OCI-LY7 (cell line): Measurements from ENCODE around the gene BRD7. TPM values are rescaled to one million over a fixed set of nuclear protein-coding genes. Genes with fewer than 3 reads are reported as not detected.

Experiments
- BruUV-seq: library from RNA; stranded (reverse); fragments of 400-500 nt; replicated peaks from 2 replicates; lab custom pipeline; 2021; lab: Mats Ljungman, UMichigan
- CTCF ChIA-PET: fragments of 300-600 bp; sonication (Branson Sonifier 250); formaldehyde crosslinking; loops from one replicate; lab custom pipeline; 2022; ENCODE audit warnings: antibody characterized with exemption; ENCODE audit not compliant: unreplicated experiment; lab: Charles Lee
- POLR2A ChIA-PET: fragments of 300-600 bp; sonication (Branson Sonifier 250); formaldehyde crosslinking; loops from one replicate; lab custom pipeline; 2022; ENCODE audit warnings: antibody characterized with exemption; lab: Charles Lee
- DNase-seq: peaks from one replicate; pipeline ENCODE4 v3.0.0-alpha.2; 2015; ENCODE audit warnings: low spot score
- H2AFZ ChIP-seq: fragments of 200-600 bp; sonication (generic), shearing (Covaris generic); 2 replicates; pipeline ENCODE4 v1.6.1; 2014; ENCODE audit warnings: mild to moderate bottlenecking, antibody characterized with exemption, low read length, moderate library complexity
- H3K27ac ChIP-seq: fragments of 200-600 bp; sonication (generic); 2 replicates; pipeline ENCODE4 v1.5.1; 2014; ENCODE audit warnings: mixed run types, low read depth, mild to moderate bottlenecking, moderate library complexity, low read length, inconsistent platforms; ENCODE audit not compliant: poor library complexity, severe bottlenecking
- H3K36me3 ChIP-seq: fragments of 200-600 bp; sonication (generic); 2 replicates; pipeline ENCODE4 v1.6.1; 2014; ENCODE audit warnings: mild to moderate bottlenecking, antibody characterized with exemption, low read length, moderate library complexity, mixed read lengths; ENCODE audit not compliant: insufficient read depth
- H3K4me1 ChIP-seq: fragments of 200-600 bp; sonication (generic); 2 replicates; pipeline ENCODE4 v1.5.1; 2014; ENCODE audit warnings: mild to moderate bottlenecking, low read length; ENCODE audit not compliant: insufficient read depth, poor library complexity, severe bottlenecking
- H3K4me2 ChIP-seq: fragments of 200-600 bp; sonication (generic); 2 replicates; pipeline ENCODE4 v1.6.1; 2014; ENCODE audit warnings: mild to moderate bottlenecking, low read length
- H3K4me3 ChIP-seq: fragments of 200-600 bp; sonication (generic); 2 replicates; pipeline ENCODE4 v1.5.1; 2014; ENCODE audit warnings: mild to moderate bottlenecking, low read depth, low read length; ENCODE audit not compliant: poor library complexity, severe bottlenecking
- H3K79me2 ChIP-seq: fragments of 200-600 bp; sonication (generic); 2 replicates; pipeline ENCODE4 v1.6.1; 2016; ENCODE audit warnings: low read depth, mild to moderate bottlenecking, low read length, moderate library complexity, mixed read lengths; ENCODE audit not compliant: insufficient read depth
- H3K9me2 ChIP-seq: fragments of 200-600 bp; sonication (generic); 2 replicates; pipeline ENCODE4 v1.6.1; 2016; ENCODE audit warnings: mild to moderate bottlenecking, low read length, mixed read lengths; ENCODE audit not compliant: insufficient read depth
- H3K9me3 ChIP-seq: fragments of 200-600 bp; sonication (generic); 2 replicates; pipeline ENCODE4 v1.6.1; 2014; ENCODE audit warnings: mild to moderate bottlenecking, mixed run types, low read length, mixed read lengths
- H4K20me1 ChIP-seq: fragments of 200-600 bp; sonication (generic); 2 replicates; pipeline ENCODE4 v1.6.1; 2014; ENCODE audit warnings: mild to moderate bottlenecking, antibody characterized with exemption, low read length, moderate library complexity, mixed read lengths; ENCODE audit not compliant: insufficient read depth
- EZH2phosphoT487 ChIP-seq: fragments of 200-600 bp; sonication (generic); IDR thresholded peaks from 2 replicates; pipeline ENCODE4 v1.6.1; 2018; ENCODE audit warnings: low read depth, borderline replicate concordance, mild to moderate bottlenecking, mixed run types, antibody characterized with exemption, low read length, moderate library complexity, mixed read lengths
- intact Hi-C: fragments of 100-400 bp; cut with micrococcal nuclease; formaldehyde crosslinking; loops from one replicate; pipeline ENCODE4 v1.10.0; 2022; ENCODE audit not compliant: unreplicated experiment
- total RNA-seq, 2 experiments: library from RNA; depleted of rRNA in 1 of 2; stranded (reverse); fragments of >200 nt in 1 of 2; shearing (Covaris generic) in 1 of 2; gene quantifications; 2 replicates each; pipeline ENCODE4 v1.2.3, GENCODE V29; 2014 to 2022
- TF ChIP-seq, protein P1 (sequence below): fragments of 200-600 bp; sonication (generic); conservative IDR thresholded peaks from 2 replicates; pipeline ENCODE4 v1.5.1; 2014; ENCODE audit warnings: mild to moderate bottlenecking, antibody characterized with exemption, low read length, moderate library complexity, mixed read lengths

Gene BRD7
- total RNA-seq, 2 experiments from 2014 or later, result 78.5 to 105 TPM

- Histone ChIP-seq H3K4me2 (no peak overlapping the region), H3K27ac (no peak overlapping the region), H3K9me3 (no peaks in the 10 kb centered on the region), H3K36me3 (peaks cover 20% of the 10 kb centered on the region), H2AFZ (no peak overlapping the region), H3K79me2 (no peaks in the 10 kb centered on the region), H3K9me2 (no peaks in the 10 kb centered on the region), H3K4me1 (no peaks in the 10 kb centered on the region), H3K4me3 (no peak overlapping the region), H4K20me1 (no peaks in the 10 kb centered on the region; the same call in 1 of the 2 replicates)
- ChIA-PET CTCF (no interaction called here), POLR2A (no interaction called here)
- no peak for DNase-seq
- TF ChIP-seq, protein P1, sequence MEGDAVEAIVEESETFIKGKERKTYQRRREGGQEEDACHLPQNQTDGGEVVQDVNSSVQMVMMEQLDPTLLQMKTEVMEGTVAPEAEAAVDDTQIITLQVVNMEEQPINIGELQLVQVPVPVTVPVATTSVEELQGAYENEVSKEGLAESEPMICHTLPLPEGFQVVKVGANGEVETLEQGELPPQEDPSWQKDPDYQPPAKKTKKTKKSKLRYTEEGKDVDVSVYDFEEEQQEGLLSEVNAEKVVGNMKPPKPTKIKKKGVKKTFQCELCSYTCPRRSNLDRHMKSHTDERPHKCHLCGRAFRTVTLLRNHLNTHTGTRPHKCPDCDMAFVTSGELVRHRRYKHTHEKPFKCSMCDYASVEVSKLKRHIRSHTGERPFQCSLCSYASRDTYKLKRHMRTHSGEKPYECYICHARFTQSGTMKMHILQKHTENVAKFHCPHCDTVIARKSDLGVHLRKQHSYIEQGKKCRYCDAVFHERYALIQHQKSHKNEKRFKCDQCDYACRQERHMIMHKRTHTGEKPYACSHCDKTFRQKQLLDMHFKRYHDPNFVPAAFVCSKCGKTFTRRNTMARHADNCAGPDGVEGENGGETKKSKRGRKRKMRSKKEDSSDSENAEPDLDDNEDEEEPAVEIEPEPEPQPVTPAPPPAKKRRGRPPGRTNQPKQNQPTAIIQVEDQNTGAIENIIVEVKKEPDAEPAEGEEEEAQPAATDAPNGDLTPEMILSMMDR, result no peak
- no peak for TF ChIP-seq EZH2phosphoT487
- intact Hi-C loops, result no loop called here
- no TSS peak for BruUV-seq
Measured at GRCh38 chr16:50308237-50308965, 60.4 kb downstream of the BRD7 start.

DNA sequence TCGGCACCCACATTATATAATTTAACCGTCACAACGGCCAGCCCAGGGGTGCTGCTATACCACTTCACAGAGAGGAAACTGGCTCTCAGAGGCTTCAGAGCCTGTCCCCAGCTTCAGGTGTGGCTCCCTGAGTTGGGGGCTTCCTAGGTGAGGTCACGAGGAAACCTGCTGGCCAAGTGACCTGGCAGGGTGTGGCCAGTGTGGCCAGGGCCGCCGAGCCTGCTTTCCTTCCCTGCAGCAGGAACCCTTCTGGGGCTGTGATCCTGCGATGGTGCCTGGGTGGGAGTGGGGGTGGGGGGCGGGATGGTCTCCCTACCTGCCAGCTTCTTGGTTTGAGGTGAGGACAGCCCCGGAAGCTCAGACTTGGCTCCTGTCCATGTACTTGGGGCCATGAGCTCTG is 62.5 kb downstream of the BRD7 start:
- ChIA-PET CTCF (no interaction called here), POLR2A (no interaction called here)
- H4K20me1 ChIP-seq, result no peaks in the 10 kb centered on the region
- no peak overlapping the region for H3K4me2 ChIP-seq
- DNase-seq, result no peak
- peaks cover 8% of the 10 kb centered on the region; the same call in 1 of the 2 replicates for H3K36me3 ChIP-seq
- TF ChIP-seq, protein P1, result no peak
- TF ChIP-seq EZH2phosphoT487, result no peak
- intact Hi-C loops, result no loop called here
- no peaks in the 10 kb centered on the region for H3K79me2 ChIP-seq
- H3K9me3 ChIP-seq, result no peaks in the 10 kb centered on the region
- H3K27ac ChIP-seq, result no peak overlapping the region
- no peaks in the 10 kb centered on the region for H3K9me2 ChIP-seq
- no TSS peak for BruUV-seq
- H2AFZ ChIP-seq, result no peak overlapping the region
- no peak overlapping the region for H3K4me3 ChIP-seq
- no peaks in the 10 kb centered on the region for H3K4me1 ChIP-seq

GRCh38 chr16:50305441-50306061 is 63.2 kb downstream of the BRD7 start:
- H2AFZ ChIP-seq, result no peak overlapping the region
- peaks cover 8% of the 10 kb centered on the region; the same call in 1 of the 2 replicates for H3K36me3 ChIP-seq
- BruUV-seq, result no TSS peak
- POLR2A ChIA-PET, result no interaction called here
- no peak overlapping the region for H3K4me2 ChIP-seq
- H3K4me1 ChIP-seq, result no peaks in the 10 kb centered on the region
- H4K20me1 ChIP-seq, result no peaks in the 10 kb centered on the region
- no peak overlapping the region for H3K27ac ChIP-seq
- no peaks in the 10 kb centered on the region for H3K79me2 ChIP-seq
- intact Hi-C loops, result no loop called here
- H3K4me3 ChIP-seq, result no peak overlapping the region
- DNase-seq, result no peak
- TF ChIP-seq EZH2phosphoT487, result no peak
- TF ChIP-seq, protein P1, result no peak
- H3K9me3 ChIP-seq, result no peaks in the 10 kb centered on the region
- H3K9me2 ChIP-seq, result no peaks in the 10 kb centered on the region
- CTCF ChIA-PET, result no interaction called here
